GM15510 (cell line): ENCODE data around the gene NAXD.

ENCODE experiments used
- POLR2A ChIP-seq: IDR thresholded peaks from 3 replicates; pipeline ENCODE4 v1.6.1; 2011; ENCODE audit warnings: borderline replicate concordance; ENCODE audit not compliant: insufficient read length; ENCODE audit errors: extremely low read depth

NAXD gene

GRCh38 chr13:110662777-110663443, 47.6 kb downstream of the NAXD start:
- TF ChIP-seq POLR2A = no peak

DNA sequence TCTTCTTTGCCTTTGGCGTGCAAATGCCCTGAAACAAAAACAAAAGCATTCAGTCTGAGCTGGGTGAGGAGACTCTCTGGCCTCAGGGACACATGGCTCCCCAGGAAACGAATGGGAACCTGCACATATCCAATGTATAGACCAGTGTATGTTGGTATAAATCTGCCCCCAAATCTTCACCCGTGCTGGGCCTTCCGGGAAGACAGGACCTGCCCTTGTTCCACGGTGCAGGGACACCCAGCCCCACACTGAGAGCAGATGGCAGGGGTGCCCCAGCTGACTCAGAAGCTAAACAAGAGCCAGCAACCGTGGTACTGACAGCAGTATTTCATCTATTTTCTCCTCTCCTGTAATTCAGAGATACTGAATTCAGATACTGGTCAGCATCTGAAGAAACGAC, 48.1 kb downstream of the NAXD start:
- no peak for TF ChIP-seq POLR2A

- TF ChIP-seq POLR2A = no peak
Measured at GRCh38 chr13:110664041-110664440, 48.7 kb downstream of the NAXD start.

GRCh38 chr13:110664673-110665072, 49.3 kb downstream of the NAXD start:
- TF ChIP-seq POLR2A = no peak

DNA sequence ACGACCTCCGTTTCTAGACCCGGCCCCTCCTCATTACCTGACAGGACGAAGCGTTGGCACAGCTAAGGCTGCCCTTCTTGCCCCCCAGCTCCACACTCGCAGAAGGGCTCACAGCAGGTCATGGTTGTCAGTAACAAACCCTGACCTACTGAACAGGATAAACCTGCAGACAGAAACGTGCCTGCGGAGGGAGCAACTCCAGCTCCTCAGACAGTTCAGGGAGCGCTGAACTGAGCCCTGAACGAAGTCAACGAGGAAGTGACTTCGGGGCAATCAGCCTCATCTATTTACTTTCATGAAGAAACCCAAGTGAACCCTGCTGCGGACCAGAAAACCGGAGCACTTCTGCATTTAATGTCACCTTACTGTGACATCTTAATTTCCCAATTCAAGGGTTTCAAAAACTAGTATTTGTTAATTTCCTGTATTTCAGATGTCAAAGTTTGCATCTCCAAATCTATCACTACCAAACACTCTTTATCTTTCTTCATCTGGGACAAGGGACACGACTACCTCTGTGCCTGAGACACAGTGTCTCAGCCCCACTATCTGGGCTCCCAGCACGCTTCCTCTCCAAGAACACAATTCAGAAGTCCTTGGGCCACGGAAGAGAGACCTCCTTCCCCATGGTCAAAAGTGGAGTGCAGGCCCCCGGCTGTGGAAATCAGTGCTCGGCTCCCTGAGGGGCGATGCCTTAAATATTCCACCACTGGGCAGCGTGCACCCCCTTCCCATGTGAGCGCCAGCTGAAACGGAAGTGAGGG, 50.3 kb downstream of the NAXD start:
- no peak for TF ChIP-seq POLR2A

DNA sequence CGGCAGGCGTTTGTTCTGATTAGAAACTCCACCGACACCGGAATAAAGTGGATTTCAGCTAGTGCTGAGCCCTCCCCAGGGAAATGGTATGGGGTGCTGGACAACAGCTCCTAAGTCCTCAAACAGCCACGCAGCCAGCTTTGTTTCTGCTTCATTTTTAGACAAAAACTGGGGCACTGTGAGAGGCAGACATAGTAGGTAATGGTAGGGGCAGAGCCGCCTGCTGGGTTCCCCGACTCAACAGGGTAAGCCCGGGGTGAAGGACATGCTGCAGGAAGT, 50.8 kb downstream of the NAXD start:
- TF ChIP-seq POLR2A = no peak

DNA sequence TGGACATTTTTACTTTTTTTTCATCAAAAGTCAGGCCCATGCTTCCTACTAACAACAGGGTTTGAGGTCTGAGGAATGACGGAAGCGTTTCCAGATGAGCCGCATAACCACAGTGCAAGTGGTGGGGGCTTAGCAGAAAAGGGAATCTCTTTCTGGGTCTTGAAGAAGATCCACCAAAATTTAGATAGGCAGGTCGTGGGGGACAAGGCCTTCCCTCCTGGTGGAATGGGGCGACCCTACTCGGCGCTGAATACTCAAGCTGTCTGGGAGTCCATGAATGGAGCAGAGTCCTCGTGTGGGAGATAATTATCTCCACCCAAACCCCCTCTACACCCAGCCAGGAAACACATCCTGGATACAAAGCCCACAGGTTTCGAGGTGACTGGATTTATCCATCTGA, 53.7 kb downstream of the NAXD start:
- no peak for TF ChIP-seq POLR2A

- no peak for TF ChIP-seq POLR2A
Measured at GRCh38 chr13:110676595-110677587, 61.5 kb downstream of the NAXD start.

GRCh38 chr13:110677731-110678545, 62.6 kb downstream of the NAXD start:
- no peak for TF ChIP-seq POLR2A

- no peak for TF ChIP-seq POLR2A
Measured at GRCh38 chr13:110680852-110681251, 65.5 kb downstream of the NAXD start.

- no peak for TF ChIP-seq POLR2A
Measured at GRCh38 chr13:110681868-110682550, 66.7 kb downstream of the NAXD start.

DNA sequence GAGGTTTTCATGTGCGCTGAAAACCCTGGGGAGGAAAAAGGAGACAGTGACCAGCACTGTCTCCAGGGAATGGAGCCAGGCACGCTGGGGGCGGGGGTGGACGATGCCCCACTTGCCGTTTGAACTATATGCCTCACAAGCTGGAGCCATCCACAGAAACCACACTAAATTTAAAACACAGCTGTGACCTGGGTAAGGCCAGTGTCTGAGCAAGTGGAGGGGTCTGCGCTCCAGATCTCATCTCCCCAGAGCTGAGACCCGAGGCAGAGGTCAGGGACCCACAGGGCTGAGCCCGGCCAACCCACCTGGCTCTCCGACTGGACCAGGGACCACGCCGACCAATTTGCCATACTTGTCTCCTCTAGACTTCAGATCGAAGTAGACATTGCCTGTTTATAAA, 67.4 kb downstream of the NAXD start:
- TF ChIP-seq POLR2A = no peak

- TF ChIP-seq POLR2A = no peak
Measured at GRCh38 chr13:110683203-110683883, 68.0 kb downstream of the NAXD start.
